HG03039 (cell line): ENCODE data around the gene ADAMTSL2.

Experiments used
- ATAC-seq: cut with Tn5 transposase; IDR thresholded peaks from one replicate; pipeline ENCODE4 v1.9.1; 2021; ENCODE audit warnings: mild to moderate bottlenecking, moderate library complexity; ENCODE audit not compliant: unreplicated experiment

The ADAMTSL2 gene

DNA sequence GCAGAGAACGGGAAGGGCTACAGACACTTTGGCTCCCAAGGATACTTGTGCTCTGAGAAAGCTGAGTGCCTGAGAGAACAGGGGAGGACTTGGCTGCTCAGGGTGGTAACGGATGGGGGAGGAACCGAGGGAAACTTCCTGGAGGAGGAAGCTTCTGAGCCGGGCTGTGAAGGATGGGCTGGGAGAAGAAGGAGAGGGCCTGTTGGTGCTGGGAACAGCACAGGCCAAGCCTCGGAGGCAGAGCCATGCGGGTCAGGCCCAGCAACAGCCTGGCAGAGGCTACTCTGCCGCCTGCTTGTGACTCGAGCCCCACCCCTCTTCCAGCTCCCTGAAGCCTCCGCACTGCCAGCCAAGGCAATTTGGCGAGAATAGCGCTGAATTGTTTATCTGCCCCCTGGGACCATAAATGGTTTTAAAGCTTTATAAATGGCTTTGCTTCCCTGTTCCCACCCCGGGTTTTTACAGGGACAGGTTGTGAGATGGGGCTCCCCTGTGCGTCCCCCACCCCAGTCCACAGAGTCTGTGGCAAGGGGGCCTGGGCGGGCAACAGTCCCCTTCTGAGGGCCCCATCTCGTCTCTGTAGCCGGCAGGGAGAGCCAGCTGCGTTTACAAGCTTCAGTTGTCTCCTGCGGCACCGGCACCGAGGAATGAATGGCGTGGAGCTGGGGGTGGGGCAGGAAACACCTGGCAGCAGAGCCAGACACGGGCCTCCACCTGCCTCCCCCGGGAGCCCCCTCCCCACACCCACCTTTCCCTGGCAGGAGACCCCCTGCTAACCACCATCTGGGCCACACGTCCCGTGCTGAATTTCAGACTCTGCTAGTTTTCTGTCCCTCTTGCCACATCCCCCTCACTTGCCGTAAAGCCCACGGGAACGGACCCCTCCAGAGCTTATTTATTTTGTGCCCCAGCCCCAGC, 50.3 kb downstream of the ADAMTSL2 start:
- ATAC-seq: no peak

DNA sequence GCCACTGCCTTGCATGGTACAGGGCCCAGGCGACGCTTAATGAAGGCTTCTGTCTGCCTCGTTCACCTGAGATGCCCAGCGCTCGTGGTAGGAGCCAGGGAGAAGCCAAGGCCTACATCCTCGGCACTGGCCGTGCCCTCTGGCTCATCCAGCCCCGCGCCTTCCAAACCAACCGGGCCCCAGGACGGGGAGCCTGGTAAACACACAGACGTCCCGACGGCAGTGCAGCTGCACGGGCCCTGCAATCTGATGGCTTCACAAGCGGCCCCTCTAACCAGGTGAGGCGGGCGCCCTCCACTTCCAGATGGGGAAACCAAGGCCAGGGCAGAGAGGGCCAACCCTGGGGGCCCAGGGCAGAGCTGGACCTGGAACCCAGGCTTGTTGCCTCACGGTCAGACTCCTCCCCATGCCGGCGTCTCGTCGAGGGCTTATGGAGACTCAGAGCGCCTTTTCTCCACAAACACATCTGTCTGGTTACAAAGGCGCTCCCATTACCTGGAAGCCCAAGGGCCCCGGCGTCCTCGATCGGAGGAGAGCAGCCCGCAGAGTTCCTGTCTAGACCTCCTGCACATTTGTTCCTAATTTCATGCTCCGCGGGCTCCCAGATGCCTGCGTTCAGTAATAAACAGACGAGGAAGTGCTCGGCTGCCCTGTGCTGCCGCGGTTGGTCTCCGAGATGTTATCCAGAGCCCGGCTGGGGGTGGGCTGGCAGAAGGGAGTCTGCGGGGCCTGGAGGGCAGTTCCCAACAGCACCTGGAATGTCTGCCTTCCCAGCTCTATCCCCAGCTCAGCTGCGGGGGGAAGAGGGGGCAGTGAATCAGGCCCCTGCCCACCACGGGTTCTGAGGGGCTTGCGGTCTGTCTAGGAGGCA, 51.2 kb downstream of the ADAMTSL2 start:
- ATAC-seq: no peak

DNA sequence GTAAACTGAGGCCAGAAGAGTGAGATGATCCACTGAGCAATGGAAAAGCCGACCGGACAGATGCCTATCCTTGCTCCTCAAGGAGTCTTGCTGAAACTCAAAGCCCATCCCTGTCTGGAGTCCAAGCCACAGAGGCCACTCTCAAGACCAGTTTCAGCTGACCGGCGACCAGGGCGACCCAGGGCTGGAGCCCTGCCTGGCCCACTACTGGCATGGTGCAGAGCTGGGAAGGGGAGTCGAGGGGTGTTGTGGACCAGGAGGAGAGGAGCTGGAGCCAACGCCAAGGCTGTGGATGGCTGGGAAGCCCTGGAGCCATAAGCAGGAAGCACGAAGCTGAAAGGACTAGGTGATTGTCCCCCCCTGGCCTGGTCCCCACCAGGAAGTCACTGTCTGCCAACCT, 52.5 kb downstream of the ADAMTSL2 start:
- ATAC-seq: no peak

DNA sequence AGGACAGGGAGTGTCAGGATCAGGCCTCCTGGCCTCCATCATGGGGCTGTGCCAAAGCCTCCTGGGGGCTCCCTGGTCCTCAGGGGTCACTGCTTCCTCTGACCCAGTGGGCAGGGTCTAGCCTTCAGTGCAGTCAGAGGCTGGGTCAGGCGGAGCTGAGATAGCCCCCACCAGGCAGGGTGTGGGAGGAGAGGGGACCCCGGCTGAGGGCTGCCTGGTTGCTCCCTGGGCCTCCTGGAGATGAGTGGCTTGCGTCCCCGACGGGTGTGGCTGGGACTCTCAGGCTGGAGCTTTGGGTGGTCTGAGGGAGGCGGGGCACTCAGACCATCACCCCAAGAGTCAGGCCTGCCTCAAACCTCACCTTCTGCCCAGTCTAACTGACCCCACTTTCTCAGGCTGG, 53.0 kb downstream of the ADAMTSL2 start:
- ATAC-seq: no peak

DNA sequence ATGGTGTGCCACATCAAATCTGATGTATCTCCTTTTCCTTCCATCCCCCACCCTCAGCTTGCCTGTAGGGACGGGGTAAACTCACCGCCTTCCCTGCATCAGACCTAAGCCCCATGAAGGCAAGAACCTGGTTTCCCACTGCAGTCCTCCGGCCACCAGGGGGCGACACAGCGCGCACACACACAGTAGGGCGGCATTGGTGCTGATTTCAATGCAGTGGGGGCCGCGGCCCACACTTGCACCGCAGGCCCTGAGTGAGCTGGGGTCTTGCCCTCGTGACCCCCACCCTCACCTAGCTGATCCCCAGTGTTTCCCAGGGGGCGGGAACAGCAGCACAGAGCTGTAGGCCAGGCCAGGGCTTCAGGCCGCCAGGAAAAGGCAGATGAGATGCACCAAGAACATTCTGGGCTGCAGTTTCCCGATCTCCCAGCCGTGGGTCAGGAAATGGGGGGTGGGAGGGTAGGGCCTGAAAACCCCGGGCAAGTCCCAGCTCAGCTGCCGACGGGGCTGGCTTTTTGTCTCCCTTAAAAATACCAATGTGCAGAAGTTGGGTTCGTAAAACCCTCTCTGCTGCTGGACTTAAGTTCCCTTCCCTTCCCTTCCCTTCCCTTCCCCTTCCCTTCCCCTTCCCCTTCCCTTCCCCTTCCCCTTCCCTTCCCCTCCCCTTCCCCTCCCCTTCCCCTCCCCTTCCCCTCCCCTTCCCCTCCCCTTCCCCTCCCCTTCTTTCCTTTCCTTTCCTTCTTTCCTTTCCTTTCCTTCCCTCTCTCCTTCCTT, 55.1 kb downstream of the ADAMTSL2 start:
- no peak for ATAC-seq

DNA sequence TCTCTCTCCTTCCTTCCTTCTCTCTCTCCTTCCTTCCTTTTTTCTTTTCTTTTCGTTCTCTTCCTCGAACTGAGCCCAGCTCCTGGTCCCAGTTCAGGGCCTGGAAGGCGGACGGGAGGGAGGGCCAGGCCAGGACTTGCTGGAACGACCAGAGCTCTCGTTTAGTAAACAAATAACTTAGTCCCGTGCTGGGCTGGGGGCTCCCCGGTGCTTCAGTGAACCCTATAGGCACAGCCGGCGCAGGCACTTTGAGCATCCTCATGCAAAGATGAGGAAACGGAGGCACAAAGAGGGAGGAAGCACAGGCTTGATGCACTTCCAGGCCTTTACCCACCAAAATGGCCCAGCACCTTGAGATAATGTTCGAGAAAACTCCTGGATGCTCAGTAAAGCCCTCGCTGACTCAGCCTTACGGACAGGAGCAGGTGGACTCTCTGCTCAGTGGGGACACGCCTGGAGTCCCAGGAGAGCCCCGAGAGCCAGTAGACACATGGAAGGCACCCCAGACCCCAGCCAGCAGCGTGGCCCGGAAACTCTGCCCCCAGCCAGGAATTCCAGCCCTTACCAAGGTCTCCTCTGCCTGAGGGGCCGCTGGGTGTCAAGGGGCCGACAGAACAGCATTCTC, 55.8 kb downstream of the ADAMTSL2 start:
- ATAC-seq: no peak

- no peak for ATAC-seq
Measured at GRCh38 chr9:133591116-133591910, 56.8 kb downstream of the ADAMTSL2 start.

GRCh38 chr9:133591985-133592384, 57.5 kb downstream of the ADAMTSL2 start:
- no peak for ATAC-seq

GRCh38 chr9:133592731-133593409, 58.4 kb downstream of the ADAMTSL2 start:
- no peak for ATAC-seq

GRCh38 chr9:133593587-133594253, 59.2 kb downstream of the ADAMTSL2 start:
- no peak for ATAC-seq

DNA sequence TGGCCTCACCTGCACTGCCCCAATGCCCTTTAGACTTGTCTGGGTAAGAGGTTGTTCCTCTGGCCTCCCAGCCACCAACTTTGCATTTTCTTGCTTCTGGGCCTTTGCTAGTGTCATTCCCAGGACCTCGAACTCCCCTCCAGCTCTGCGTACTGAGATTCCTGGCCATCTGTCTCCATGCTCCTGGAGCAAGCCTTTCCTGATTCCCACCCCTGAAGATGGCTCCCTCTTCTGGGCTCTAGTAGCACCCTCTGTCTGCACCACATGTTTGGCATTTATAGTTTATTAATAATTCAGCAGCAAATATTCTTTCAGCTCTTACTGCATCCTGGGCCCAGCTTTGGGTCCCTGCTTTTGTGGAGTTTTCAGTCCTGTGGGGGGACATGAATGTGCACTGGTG, 59.8 kb downstream of the ADAMTSL2 start:
- no peak for ATAC-seq

DNA sequence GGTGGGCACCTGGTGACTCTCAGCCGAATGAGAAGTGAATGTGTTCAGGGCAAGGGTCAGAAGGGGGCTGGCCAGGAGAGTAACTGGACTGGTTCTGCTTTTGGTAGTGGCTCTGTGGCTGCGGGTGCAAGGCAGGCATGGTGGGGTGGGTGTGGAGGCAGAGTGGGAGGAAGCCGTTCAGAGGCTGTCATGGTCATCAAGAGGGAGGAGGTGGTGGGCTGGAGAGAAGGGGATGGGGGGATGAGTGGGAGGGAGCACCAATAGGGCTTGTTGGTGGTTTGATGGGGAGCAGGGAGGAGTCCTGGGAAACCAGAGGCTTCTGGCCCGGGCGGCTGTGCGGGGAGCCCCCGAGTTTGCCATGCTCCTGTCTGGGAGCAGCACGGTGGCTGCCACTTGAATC, 61.4 kb downstream of the ADAMTSL2 start:
- no peak for ATAC-seq

DNA sequence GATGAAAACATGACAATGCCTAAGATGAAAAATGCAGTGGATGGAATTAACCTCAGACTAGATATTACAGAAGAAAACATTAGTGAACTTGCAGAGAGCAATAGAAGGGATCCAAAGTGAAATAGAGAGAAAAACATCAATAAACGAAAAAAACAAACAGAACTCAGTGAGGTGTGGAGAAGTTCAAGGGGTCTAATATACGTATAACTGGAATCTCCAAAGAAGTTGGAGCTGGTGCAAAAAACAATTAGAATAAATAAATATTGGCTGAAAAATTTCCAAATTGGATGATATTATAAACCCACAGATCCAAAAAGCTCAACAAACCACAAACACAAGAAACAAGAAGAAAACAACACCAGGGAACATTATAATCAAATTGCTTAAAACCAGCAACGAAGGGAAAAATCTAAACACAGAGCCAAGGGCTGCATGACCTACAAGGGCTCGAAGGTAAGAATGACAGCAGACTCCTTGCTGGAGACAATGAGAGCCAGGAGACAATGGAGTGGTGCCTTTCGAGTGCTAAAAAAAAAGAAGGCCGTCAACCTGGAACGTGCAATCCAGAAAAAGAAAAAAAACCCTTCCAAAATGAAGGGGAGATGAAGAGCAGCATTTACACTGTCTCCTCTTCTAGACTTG, 62.9 kb downstream of the ADAMTSL2 start:
- no peak for ATAC-seq

GRCh38 chr9:133598978-133599377, 64.5 kb downstream of the ADAMTSL2 start:
- ATAC-seq: no peak

DNA sequence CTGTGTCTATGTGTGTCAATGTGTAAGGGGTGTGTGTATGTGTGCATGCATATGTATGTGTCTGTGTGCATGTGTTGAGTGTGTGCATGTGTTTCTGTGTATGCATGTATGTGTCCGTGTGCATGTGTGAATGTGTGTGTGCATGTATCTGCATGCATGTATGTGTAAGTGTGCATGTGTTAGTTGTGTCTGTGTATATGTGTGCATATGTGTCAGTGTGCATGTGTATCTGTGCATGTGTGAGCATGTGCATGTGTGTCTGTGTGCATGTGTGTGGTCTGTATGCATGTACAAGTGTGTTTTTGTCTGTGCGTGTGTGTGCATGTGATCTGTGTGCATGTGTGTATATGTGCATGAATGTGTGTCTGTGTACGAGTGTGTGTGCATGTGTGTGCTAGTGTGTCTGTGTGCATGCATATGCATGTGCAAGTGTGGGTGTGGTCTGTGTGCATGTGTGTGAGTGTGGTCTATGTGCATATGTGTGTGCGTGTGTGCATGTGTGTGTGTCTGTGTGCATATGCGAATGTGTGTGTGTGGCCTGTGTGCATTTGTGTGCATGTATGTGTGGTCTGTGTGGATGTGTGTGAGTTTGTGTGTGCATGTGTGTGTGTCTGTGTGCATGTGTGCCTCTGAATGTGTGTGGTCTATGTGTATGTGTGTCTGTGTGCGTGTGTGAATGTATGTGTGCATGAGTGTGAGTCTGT, 65.1 kb downstream of the ADAMTSL2 start:
- ATAC-seq: no peak

DNA sequence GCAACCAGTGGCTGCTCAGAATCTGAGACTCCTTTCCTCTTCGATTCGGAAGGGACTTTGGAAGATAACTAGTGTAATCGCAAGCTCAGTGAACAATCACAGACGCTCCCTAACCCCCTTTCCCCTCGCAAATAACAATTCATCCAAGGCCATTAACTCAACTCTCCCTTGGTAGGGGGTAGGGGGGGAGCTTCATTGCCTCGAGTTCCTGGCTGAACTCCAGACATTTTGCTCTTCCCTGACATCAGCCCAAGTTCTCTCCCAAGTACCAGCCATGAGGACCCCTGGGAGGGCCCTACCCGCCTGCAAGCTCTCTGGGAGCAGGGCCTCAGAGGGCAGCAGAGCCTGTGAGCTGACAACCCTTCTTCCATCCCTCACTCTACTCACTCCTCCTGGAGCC, 66.2 kb downstream of the ADAMTSL2 start:
- no peak for ATAC-seq

DNA sequence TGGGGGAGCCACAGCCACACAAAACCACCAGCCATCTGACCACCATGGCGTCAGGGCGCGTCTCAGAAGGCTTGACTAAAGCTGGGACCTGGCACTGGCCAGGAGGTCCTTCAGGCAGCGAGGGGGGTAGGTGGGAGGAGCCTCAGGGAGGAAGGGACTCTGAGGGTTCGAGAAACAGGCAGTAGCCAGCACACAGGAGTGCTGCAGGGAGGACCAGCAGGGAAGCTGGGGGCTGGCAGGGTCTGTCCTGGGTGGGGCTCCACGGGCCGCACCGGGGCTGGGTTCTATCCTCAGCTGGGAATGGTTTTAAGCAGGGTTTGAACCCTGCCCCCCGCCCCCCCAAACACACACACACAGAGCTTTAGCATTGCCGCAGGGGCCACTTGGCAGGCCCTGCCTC, 67.2 kb downstream of the ADAMTSL2 start:
- no peak for ATAC-seq

GRCh38 chr9:133602277-133602676, 67.8 kb downstream of the ADAMTSL2 start:
- no peak for ATAC-seq
